Activated naive CD8-positive, alpha-beta T cell treated with anti-CD3 and anti-CD28 coated beads, Interleukin-2, amount 10 ng/mL, durations not matched to agents 7 days and 5 days (primary cell): ENCODE measurements around the gene NHERF2. TPM values are rescaled to one million over a fixed set of nuclear protein-coding genes. Genes with fewer than 3 reads are reported as not detected.
"Not testable (repeated sequence)": the region's sequence is repeated elsewhere in the genome, so short reads cannot be mapped to it uniquely, and the experiment has no call there.

Experiments
- ATAC-seq: fragments of 150-1000 bp; cut with Tn5 transposase; one replicate; pipeline ENCODE4 v1.10.0; 2021; ENCODE audit warnings: low read depth, moderate library complexity
- POLR2A ChIA-PET: fragments of 350-600 bp; sonication (Branson Sonifier 250); formaldehyde crosslinking; loops from one replicate; lab custom pipeline; 2021; ENCODE audit warnings: antibody characterized with exemption; lab: Charles Lee
- DNase-seq: peaks from one replicate; pipeline ENCODE4 v3.0.0; 2021
- H3K27ac Mint-ChIP-seq: one replicate; pipeline ENCODE4 v1.8.0; 2022; ENCODE audit warnings: mild to moderate bottlenecking, mixed read lengths
- H3K27me3 Mint-ChIP-seq: one replicate; pipeline ENCODE4 v1.8.0; 2022; ENCODE audit warnings: mild to moderate bottlenecking, moderate library complexity, mixed read lengths
- H3K36me3 Mint-ChIP-seq: one replicate; pipeline ENCODE4 v1.8.0; 2021; ENCODE audit warnings: mild to moderate bottlenecking, mixed read lengths
- H3K4me1 Mint-ChIP-seq: one replicate; pipeline ENCODE4 v1.8.0; 2021; ENCODE audit warnings: mixed read lengths
- H3K4me3 Mint-ChIP-seq: one replicate; pipeline ENCODE4 v1.8.0; 2022; ENCODE audit warnings: mild to moderate bottlenecking, moderate library complexity, mixed read lengths
- H3K9me3 Mint-ChIP-seq: one replicate; pipeline ENCODE4 v1.8.0; 2021; ENCODE audit warnings: mixed read lengths
- total RNA-seq, 2 experiments: library from RNA; stranded (reverse); gene quantifications; one replicate each; pipeline ENCODE4 v1.2.3, GENCODE V29; 2021

The NHERF2 gene
- total RNA-seq, 2 experiments from 2014 or later = 4.2 to 4.3 TPM

DNA sequence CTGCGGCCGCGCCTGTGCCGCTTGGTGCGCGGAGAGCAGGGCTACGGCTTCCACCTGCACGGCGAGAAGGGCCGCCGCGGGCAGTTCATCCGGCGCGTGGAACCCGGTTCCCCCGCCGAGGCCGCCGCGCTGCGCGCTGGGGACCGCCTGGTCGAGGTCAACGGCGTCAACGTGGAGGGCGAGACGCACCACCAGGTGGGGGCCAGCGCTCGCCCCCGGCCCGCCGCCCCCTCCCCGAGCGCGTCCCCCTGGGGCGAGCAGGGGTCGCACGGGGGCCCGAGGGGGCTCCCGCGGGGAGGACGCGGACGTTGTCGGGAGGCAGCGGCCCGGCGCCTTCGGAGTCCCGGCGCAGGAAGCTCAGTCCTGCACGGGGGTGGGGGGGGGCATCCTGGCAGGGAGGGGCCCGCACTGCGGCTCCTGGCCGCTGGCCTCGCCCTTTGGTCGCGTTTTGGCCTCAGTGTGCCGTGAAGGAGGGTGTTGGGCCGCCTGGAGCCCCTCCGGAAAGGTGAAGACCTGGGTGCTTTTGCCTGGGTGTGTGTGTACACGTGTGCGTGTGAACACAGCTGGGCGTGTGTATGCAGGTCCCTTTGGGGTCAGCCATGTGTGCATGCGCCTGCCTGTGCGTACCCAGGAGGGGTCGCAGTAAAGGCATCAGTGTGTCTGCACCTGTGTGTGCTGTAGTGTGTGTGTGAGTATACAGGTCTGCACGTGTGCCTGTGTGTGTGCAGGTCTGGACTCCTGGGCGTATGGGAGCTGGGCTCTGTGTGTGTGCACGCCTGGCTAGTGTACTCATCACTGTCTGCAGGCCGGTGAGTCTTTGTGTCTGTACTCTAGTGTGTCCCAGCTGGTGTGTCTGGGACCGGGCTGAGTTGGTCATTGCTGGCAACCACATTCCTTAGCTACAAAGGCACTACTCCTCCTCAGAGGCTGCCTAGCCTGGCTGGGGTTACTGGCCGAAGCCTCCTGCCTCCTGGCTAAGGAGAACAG, 615 bp downstream of the NHERF2 start:
- no peak overlapping the region for H3K27ac Mint-ChIP-seq
- POLR2A ChIA-PET = interaction anchor here (0.8 to 1.3 kb wide), 4 partner anchors 18 to 128 kb away, joined by 3 to 4 read pairs (median 4); partner anchors contain the start of genes NTHL1, TRAF7, TSC2 and ZNF598
- peak overlapping the region; percentile 47 for H3K4me3 Mint-ChIP-seq
- H3K4me1 Mint-ChIP-seq = peaks cover 15% of the 10 kb centered on the region
- H3K27me3 Mint-ChIP-seq = peaks cover 14% of the 10 kb centered on the region
- peak; percentile 60 for DNase-seq
- H3K9me3 Mint-ChIP-seq = no peaks in the 10 kb centered on the region
- peak; percentile 21 for ATAC-seq
- no peaks in the 10 kb centered on the region for H3K36me3 Mint-ChIP-seq

DNA sequence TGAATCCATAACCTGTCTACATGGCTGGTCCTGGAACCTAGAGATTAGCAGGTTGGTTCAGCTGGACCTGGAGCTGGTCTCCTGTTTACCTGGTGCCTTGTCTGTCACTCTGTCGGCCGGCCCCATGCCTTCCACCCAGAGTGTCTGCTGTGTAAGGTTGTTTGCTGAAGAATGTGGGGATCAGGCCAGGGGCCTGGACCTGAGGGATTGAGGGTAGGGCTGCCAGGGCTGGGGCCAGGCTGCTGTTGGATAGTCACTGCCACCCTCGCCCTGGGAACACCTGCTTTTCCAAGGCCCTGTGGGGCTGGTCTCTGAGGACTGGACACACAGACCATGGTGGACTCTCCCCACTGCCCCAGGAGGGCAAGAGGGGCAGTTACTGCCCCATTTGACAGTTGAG, 1.4 kb downstream of the NHERF2 start:
- Mint-ChIP-seq H3K4me1 (peaks cover 8% of the 10 kb centered on the region), H3K27ac (no peak overlapping the region), H3K36me3 (no peaks in the 10 kb centered on the region), H3K9me3 (no peaks in the 10 kb centered on the region), H3K27me3 (peaks cover 11% of the 10 kb centered on the region), H3K4me3 (no peak overlapping the region)
- POLR2A ChIA-PET = interaction anchor here (0.8 kb wide), 1 partner anchor 127 kb away, joined by 3 read pairs; the partner anchor contains the start of gene TRAF7
- ATAC-seq = no peak
- DNase-seq = no peak

DNA sequence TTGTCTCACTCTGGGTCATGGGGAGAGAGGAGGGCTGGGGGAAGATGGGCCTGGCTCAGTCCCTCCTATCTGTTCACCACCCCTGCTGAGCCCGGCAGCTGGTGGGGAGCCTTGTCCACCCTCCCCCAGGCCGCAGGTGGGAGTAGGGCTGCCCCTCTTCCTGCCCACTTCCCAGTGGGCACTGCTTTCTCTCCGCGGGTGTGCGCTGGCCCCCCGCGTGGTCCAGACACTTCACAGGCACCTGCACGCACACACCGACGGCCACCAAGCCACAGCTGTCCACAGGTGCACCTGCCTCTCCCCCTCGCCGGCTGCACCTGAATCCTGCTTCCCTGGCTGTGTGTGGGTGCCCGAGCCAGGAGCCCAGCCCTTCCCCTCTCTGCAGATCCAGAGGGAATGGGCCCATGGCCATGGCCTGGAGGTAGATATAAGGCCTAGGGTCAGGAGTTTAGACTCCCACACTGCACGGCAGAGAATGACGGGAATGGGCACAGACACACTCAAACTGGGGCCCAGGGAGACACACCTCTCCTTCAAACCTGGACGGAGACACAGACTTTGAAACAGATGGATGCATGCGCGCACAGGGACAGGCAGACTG, 2.0 kb downstream of the NHERF2 start:
- DNase-seq (no peak), ATAC-seq (no peak)
- Mint-ChIP-seq H3K36me3 (no peaks in the 10 kb centered on the region), H3K27me3 (peaks cover 11% of the 10 kb centered on the region), H3K27ac (no peak overlapping the region), H3K4me1 (peaks cover 7% of the 10 kb centered on the region), H3K4me3 (no peak overlapping the region), H3K9me3 (no peaks in the 10 kb centered on the region)
- POLR2A ChIA-PET = interaction anchor here (0.8 kb wide), 1 partner anchor 127 kb away, joined by 3 read pairs; the partner anchor contains the start of gene TRAF7

DNA sequence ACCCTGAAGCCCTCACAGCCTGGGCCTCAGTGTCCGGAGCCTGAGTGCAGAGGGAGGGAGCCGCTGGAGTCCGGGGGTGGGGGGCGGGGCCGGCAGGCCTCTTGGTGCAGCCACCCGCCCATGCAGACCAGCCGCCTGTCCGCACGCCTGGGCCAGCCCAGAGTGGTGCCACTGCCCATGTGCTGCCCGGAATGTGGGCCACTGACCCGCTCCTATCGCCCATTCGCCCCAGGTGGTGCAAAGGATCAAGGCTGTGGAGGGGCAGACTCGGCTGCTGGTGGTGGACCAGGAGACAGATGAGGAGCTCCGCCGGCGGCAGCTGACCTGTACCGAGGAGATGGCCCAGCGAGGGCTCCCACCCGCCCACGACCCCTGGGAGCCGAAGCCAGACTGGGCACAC, 2.6 kb downstream of the NHERF2 start:
- DNase-seq (no peak), ATAC-seq (no peak)
- Mint-ChIP-seq H3K27ac (no peak overlapping the region), H3K9me3 (no peaks in the 10 kb centered on the region), H3K36me3 (no peaks in the 10 kb centered on the region), H3K4me3 (no peak overlapping the region), H3K27me3 (peaks cover 11% of the 10 kb centered on the region), H3K4me1 (peaks cover 3% of the 10 kb centered on the region)
- POLR2A ChIA-PET = no interaction called here

DNA sequence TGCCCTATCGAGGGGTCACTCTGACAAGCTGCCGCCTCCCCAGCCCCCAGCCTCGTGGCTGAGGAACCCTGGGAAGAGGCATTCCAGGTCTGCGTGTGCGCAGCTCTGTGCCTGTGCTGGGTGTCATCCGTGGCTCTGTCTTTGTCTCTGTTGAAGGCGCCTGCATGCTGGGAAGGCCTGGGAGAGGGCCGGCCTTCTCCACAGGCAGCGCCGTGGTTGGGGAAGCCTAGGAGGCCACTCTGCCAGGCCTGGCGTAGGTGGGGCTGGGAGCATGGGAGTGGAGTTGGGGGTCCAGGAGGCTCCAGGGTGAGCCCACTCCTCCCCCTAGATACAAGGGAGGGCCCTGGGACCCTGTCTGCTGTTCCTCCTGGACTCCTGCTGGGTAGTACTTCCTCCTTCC, 3.3 kb downstream of the NHERF2 start:
- Mint-ChIP-seq H3K9me3 (no peaks in the 10 kb centered on the region), H3K4me1 (peaks cover 3% of the 10 kb centered on the region), H3K36me3 (no peaks in the 10 kb centered on the region), H3K27me3 (peaks cover 8% of the 10 kb centered on the region), H3K4me3 (no peak overlapping the region), H3K27ac (no peak overlapping the region)
- DNase-seq = no peak
- POLR2A ChIA-PET = no interaction called here
- no peak for ATAC-seq

DNA sequence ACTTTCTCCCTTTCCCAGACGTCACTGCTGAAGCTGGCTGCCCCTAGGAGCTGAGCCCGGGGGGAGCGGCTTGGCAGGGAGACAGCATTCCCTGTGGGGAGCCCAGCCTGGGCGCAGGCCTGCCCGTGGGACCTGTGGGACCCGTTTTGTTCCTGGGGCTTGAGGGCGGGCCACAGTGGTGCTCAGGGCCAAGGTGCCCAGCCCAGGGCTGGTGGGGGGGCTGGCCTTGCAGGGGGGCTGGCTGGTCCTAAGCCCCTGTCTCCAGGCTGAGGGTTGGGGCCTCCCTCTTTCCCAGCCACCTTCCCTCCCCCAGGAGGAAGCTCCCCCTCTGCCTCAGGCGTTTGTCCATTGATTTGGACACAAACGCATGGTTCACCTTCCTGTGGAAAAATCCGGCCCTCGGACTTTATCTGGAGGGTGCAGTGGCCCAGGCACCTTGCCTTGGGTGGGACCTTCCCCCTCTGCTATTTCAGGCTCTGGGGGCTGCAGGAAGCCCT, 4.4 kb downstream of the NHERF2 start:
- no peak for ATAC-seq
- no peak overlapping the region for H3K27ac Mint-ChIP-seq
- no peak overlapping the region for H3K4me3 Mint-ChIP-seq
- H3K36me3 Mint-ChIP-seq = no peaks in the 10 kb centered on the region
- POLR2A ChIA-PET = interaction anchor here (1.3 kb wide), 1 partner anchor 124 kb away, joined by 4 read pairs; the partner anchor contains the start of gene TRAF7
- peak; percentile 25 for DNase-seq
- H3K9me3 Mint-ChIP-seq = no peaks in the 10 kb centered on the region
- peaks cover 4% of the 10 kb centered on the region for H3K27me3 Mint-ChIP-seq
- H3K4me1 Mint-ChIP-seq = peaks cover 3% of the 10 kb centered on the region

DNA sequence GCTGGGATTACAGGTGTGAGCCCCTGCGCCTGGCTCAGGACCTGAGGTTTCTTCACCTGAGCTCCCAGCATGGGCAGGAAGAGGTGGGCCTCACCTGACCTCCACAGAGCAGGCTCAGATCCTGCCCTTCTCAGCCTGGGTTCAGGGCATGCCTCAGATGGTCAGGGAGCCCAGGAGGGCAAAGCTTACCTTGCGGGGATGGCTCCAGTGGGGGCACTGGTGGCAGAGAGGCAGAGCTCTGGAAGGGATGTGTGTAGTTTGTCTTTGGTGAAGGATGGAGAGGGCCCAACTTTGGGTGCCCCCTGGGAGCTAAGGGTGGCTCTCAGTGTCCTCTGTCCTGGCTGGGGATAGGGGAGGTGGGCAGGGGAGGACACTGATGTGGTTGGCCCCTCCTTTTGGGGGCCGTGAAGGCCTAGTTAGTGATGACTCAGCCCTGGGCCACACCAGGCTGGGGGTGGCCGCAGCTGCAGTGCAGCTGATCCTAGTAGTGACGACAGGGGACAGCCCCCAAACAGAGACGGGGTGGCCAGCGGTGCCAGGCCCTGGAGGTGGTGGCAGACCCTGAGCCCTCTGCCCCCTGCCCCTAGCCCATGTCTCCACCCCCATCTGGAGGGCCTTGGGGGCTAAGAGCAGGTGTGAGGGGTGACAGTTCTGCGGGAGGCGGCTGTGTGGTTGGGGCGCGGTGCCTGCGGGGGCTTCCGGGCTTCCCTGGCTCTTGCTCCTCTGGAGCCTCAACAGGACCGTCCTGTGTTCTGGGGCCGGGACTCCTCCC, 5.8 kb downstream of the NHERF2 start:
- no peaks in the 10 kb centered on the region for H3K36me3 Mint-ChIP-seq
- POLR2A ChIA-PET = interaction anchor here (1.1 to 1.3 kb wide), 3 partner anchors 8 to 123 kb away, joined by 3 to 4 read pairs (median 3); partner anchors contain the start of genes NTHL1, TRAF7 and TSC2
- H3K4me3 Mint-ChIP-seq = no peak overlapping the region
- ATAC-seq (no peak), DNase-seq (peak; percentile 39)
- H3K27ac Mint-ChIP-seq = no peak overlapping the region
- peaks cover 3% of the 10 kb centered on the region for H3K4me1 Mint-ChIP-seq
- no peaks in the 10 kb centered on the region for H3K9me3 Mint-ChIP-seq
- H3K27me3 Mint-ChIP-seq = peaks cover 4% of the 10 kb centered on the region

DNA sequence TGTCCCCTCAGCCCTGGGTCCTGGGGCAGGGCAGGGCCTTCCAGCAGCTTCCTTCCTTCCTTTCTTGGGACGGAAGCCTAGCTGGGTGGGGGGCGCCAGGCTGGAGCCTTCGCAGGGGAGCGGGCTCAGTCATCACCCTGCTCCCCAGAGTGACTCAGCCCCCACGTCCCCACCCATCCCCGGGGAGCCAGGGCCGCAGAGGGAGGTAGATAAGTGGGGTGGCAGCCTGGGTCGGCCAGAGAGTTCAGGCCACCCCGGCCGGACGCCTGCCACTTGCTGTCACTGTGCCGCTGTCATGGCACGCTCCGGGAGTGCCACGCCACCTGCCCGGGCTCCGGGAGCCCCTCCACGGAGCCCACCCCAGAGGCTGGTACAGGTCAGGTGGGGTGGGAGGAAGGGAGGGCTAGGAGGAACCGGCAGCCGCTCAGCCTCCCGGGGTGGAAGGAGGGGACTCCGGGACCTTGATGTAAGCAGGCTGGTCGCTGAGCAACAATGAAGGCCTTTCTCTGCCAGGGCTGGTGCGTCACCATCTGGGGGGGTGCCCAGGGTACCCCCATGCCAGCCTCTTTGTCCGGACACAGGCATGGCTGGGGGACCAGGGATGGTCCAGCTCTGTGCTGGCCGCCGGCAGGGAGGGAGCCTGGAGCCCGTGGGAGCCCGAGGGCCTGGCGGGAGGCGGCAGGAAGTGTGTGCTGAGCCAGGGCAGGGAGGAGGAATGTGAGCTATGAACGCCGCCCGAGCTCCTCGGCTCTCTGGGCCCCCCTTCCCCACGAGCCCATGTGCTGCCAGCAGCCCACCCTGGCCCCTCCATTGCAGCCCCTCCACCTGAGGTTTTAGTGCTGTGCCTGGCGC, 6.6 kb downstream of the NHERF2 start:
- H3K27ac Mint-ChIP-seq = peak overlapping the region; percentile 48
- H3K27me3 Mint-ChIP-seq = peaks cover 4% of the 10 kb centered on the region
- H3K4me3 Mint-ChIP-seq = peak overlapping the region; percentile 22
- H3K9me3 Mint-ChIP-seq = no peaks in the 10 kb centered on the region
- ATAC-seq (peak; percentile 30), DNase-seq (no peak)
- no peaks in the 10 kb centered on the region for H3K4me1 Mint-ChIP-seq
- POLR2A ChIA-PET = interaction anchor here (1.1 kb wide), 1 partner anchor 9 kb away, joined by 3 read pairs; no protein-coding TSS in a partner anchor
- no peaks in the 10 kb centered on the region for H3K36me3 Mint-ChIP-seq

DNA sequence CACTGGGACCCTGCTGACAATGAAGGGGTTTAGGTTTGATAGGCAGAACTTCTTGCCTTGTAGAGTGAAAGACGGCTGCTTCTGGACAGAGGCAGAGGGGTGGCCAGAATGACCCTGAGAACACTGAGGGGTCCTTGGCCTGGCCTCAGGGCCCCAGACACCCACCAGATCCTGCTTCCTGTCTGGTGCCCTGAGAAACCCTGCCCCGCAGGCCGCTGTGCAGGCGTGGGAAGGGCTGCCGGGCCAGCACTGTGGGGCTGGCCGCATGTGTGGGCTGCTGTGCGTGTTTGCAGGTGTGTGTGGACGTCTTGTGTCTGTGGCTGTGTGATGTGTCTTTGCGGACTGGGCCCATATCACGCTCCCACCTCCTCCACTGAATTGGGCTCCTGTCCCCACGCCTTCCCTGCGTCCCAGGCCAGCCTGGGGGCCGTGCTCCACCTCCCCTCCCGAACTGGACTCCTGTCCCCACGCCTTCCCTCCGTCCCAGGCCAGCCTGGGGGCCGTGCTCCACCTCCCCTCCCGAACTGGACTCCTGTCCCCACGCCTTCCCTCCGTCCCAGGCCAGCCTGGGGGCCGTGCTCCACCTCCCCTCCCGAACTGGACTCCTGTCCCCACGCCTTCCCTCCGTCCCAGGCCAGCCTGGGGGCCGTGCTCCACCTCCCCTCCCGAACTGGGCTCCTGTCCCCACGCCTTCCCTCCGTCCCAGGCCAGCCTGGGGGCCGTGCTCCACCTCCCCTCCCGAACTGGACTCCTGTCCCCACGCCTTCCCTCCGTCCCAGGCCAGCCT, 7.4 kb downstream of the NHERF2 start:
- DNase-seq, H3K27ac Mint-ChIP-seq, H3K27me3 Mint-ChIP-seq, H3K4me1 Mint-ChIP-seq, H3K36me3 Mint-ChIP-seq, H3K9me3 Mint-ChIP-seq, ATAC-seq, H3K4me3 Mint-ChIP-seq, POLR2A ChIA-PET: not testable (repeated sequence)

DNA sequence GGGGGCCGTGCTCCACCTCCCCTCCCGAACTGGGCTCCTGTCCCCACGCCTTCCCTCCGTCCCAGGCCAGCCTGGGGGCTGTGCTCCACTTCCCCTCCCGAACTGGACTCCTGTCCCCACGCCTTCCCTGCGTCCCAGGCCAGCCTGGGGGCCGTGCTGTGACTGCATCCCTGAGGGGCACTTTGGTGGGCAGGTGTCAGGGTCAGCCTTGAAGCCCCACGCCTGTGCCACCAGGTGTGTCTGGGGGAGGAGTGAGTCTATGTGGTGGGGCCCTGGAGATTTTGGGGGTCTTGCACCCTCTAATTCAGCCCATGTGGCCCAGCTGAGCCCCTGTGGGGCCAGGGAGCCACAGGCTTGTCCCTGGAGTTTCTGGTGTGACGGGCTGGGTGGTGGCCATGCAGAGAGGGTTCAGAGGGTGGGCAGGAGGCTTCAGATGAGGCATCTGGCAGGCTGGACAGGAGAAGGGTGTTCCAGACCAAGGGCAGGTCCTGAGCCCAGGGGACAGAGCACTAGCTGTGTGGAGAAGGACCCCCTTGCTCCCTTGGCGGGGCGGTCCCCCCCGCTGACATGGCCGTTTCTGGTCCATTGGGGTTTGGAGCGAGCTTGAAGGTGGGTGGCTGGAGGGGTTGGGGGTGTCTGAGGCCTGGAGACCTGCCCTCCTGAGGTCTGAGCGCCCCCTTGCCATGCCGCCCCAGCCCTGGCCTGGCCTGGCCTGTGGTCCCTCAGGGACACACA, 8.2 kb downstream of the NHERF2 start:
- ATAC-seq (no peak), DNase-seq (no peak)
- no peaks in the 10 kb centered on the region for H3K4me1 Mint-ChIP-seq
- H3K4me3 Mint-ChIP-seq = no peak overlapping the region
- POLR2A ChIA-PET = no interaction called here
- no peaks in the 10 kb centered on the region for H3K9me3 Mint-ChIP-seq
- no peaks in the 10 kb centered on the region for H3K36me3 Mint-ChIP-seq
- no peaks in the 10 kb centered on the region for H3K27me3 Mint-ChIP-seq
- H3K27ac Mint-ChIP-seq = no peak overlapping the region
